GM19035 (cell line): ENCODE measurements around the gene TRIP6.
"Not testable (repeated sequence)": the region's sequence is repeated elsewhere in the genome, so short reads cannot be mapped to it uniquely, and the experiment has no call there.

Experiments
- ATAC-seq: cut with Tn5 transposase; IDR thresholded peaks from one replicate; pipeline ENCODE4 v1.9.1; 2021; ENCODE audit not compliant: unreplicated experiment

Gene TRIP6

DNA sequence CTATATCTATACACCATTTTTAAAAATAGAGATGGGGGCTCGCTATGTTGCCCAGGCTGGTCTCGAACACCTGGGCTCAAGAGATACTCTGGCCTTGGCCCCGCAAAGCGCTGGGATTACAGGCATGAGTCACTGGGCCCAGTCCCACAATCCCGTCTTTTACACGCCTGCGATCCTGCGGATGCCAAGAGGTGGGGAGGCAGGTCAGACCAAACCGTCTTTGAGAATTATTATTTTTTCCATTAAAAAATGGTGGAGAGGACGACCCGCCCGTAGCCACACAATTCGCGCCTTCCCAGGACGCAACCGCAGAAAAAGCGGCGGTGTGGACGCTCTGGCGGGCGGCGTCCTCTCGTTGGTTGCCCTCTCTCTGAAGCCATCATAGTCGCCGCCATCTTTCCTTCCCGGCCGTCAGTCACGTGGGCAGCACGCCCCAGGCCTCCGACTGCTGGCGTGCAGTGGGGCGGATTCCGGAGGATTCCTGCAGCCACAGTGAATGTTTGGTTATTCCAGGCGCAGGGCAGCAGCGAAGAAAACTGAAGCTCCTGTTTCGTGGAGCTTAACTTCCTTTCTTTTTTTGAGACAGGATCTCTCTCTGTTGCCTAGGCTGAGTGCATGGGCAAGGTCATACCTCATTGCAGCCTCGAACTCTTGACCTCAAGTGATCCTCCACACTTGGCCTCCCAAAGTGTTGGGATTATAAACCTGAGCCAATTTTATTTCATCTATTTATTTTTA is 29.9 kb upstream of the TRIP6 start:
- ATAC-seq: peak; percentile 92

GRCh38 chr7:100839361-100839760 is 27.8 kb upstream of the TRIP6 start:
- no peak for ATAC-seq

DNA sequence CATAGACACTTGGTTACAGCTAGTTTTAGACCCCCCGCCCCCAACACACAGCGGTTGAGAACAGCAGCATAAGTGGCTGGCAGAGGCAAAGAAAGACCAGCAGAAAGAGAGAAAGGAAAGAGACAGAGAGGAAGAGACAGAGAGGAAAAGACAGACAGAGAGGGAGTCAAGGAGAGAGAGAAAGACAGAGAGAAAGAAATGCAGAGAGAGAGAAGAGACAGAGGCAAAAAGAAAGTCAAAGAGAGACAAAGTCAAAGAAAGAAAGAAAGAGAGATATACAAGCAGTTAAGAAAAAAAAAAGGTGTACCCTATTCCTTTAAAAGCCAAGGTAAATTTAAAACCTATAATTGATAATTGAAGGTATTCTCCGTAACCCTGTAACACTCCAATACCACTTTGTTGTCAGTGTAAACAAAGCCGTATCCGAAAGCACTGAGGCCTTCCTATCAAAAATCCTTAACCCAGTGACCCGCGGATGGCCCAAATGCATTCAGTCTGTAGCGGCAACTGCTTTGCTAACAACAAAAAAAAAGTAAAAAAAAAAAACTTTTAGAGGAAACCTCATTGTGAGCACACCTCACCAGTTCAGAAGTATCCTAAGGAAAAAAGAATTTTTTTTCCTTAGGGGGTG is 26.6 kb upstream of the TRIP6 start:
- no peak for ATAC-seq

- ATAC-seq: no peak
Observed at GRCh38 chr7:100847360-100847759, 19.8 kb upstream of the TRIP6 start.

- ATAC-seq: peak; percentile 88
Observed at GRCh38 chr7:100852048-100852872, 14.9 kb upstream of the TRIP6 start, which contains the start of gene SLC12A9. TSS of gene SLC12A9 (plus strand) at chr7:100852713. CDS start at chr7:100854198, 1,485 bp downstream.

GRCh38 chr7:100854146-100854895 is 12.9 kb upstream of the TRIP6 start:
- ATAC-seq: no peak

GRCh38 chr7:100854899-100855298 is 12.3 kb upstream of the TRIP6 start:
- not testable (repeated sequence) for ATAC-seq

DNA sequence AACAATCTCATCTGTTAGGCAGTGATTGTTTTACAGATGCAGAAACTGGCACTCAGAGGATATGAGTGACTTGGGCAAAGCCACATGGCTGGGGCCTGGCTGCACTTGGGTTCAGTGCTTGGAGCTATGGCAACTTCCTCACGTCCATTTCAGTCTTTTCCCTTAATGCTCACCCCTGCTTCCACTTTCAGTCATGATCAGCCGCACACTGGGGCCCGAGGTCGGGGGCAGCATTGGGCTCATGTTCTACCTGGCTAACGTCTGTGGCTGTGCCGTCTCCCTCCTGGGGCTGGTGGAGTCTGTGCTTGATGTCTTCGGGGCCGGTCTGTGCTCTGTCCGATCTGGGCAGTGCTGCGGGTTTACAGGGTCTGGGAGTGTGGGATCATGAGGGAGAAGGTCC is 11.7 kb upstream of the TRIP6 start:
- ATAC-seq: no peak

DNA sequence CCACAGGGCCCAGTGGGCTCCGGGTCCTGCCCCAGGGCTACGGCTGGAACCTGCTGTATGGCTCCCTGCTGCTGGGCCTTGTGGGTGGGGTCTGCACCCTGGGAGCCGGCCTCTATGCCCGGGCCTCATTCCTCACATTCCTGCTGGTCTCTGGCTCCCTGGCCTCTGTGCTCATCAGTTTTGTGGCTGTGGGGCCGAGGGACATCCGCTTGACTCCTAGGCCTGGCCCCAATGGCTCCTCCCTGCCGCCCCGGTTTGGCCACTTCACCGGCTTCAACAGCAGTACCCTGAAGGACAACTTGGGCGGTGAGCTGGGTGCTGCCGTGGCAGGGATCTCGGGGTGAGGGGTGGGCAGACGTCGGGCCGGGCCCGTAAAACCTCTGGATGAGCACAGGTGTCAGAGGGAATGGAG is 10.3 kb upstream of the TRIP6 start:
- ATAC-seq: no peak

- no peak for ATAC-seq
Observed at GRCh38 chr7:100859856-100860255, 7.3 kb upstream of the TRIP6 start.

- ATAC-seq: no peak
Observed at GRCh38 chr7:100860702-100861615, 6.2 kb upstream of the TRIP6 start.

DNA sequence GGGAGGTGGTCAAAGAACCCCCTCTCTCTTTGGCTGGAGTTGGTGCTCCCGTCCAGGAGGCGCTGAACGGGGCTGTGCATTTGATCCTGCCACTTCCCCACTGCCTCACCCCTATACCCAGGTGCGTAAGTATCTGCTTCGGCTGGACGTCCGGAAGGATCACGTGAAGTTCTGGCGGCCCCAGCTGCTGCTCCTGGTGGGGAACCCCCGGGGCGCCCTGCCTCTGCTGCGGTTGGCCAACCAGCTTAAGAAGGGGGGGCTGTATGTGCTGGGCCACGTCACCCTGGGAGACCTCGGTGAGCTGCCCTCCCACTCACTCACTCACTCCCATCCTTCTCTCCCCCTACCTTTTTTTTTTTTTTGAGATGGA is 5.6 kb upstream of the TRIP6 start:
- ATAC-seq: no peak

GRCh38 chr7:100863406-100863950 is 3.7 kb upstream of the TRIP6 start:
- no peak for ATAC-seq

DNA sequence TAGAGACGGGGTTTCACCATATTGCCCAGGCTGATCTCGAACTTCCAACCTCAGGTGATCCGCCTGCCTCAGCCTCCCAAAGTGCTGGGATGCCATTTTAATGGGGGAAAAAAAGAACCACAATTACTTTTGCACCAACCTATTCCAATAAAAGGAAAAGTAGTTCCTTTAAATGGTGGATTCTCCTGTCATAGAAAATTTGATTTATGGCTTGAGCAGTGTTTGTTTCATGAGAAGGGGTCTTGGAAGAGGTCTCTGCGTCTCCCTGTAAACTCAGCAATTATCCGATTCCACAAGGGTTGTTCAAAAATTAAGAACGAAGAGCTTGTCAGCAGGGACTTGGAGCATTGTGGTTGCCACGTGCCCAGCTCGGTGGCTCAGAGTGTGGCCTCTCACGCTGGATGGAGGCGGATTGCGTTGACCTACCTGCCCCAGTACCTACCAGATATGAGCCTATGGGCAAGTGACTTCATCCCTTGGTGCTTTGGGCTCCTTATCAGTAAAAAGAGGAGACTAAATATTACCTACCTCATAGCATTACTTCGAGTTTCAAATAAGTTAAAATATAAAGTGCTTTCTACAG is 2.8 kb upstream of the TRIP6 start:
- no peak for ATAC-seq

DNA sequence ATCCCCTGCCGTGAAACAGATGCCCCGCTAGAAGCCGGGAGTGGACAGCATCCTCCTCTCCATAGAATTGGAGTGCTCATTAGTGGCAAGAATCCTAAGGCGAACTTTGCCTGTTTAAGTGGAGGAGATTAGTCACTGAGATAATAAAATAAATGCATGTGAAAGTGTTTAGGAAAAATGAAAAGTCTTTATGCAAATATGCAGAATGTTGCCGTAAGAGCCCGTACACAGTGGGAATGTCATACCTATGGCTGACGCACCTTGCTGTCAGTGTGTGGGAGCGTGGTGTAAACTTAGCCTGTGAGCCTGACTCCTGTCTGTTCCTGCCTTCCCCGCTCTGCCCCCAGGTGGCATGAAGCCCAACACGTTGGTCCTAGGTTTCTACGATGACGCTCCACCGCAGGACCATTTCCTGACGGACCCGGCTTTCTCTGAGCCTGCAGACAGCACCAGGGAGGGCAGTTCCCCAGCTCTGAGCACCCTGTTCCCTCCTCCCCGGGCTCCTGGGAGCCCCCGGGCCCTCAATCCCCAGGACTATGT is 1.7 kb upstream of the TRIP6 start:
- ATAC-seq: no peak

DNA sequence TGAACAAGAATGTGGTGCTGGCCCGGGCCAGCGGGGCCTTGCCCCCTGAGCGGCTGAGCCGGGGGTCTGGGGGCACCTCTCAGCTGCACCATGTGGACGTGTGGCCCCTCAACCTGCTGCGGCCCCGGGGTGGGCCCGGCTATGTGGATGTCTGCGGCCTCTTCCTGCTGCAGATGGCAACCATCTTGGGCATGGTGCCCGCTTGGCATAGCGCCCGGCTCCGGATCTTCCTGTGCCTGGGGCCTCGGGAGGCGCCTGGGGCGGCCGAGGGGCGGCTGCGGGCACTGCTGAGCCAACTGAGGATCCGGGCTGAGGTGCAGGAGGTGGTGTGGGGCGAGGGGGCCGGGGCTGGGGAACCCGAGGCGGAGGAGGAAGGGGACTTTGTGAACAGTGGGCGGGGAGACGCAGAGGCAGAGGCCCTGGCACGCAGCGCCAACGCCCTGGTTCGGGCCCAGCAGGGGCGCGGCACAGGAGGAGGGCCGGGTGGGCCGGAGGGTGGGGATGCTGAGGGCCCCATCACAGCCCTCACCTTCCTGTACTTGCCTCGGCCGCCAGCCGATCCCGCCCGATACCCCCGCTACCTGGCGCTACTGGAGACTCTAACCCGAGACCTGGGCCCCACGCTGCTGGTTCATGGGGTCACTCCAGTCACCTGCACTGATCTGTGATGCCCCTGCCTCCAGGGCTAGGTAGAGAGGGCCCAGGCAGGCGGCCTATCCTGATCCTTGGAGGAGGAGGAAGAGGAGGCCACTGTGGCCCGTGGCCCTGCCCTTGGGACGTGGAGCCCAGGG is 1.1 kb upstream of the TRIP6 start:
- no peak for ATAC-seq

GRCh38 chr7:100866729-100867039 is 503 bp upstream of the TRIP6 start:
- ATAC-seq: no peak

DNA sequence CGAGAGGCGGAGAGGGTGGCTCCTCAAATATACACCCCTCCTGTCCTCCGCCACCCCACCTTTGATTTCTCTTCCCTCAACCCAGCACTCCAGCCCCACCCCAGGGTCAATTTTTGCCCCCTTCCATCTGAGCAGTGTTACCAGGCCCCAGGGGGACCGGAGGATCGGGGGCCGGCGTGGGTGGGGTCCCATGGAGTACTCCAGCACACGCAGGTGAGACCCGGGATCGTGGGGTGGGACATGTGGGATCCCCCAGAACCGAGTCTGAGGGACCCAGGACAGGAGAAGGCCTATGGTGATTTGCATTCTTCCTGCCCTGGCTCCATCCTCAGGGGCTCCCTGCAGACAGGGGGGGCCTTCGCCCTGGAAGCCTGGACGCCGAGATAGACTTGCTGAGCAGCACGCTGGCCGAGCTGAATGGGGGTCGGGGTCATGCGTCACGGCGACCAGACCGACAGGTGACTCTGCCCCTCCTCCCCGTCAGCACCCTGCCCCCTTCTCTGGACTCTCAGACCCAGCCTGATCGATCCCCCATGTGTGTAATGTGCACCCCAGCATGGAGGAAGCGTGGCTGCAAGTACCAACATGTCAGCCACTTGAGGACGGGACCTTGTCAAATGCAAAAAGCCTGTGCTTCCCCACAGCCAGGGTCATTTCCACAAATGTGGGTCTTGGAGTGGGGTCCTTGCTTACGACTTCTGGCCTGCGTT is 744 bp downstream of the TRIP6 start:
- ATAC-seq: no peak
